Right renal pelvis (tissue), 4 donors: ENCODE results near the gene PHTF2. TPM values are rescaled to one million over a fixed set of nuclear protein-coding genes. Genes with fewer than 3 reads are reported as not detected.
"Not testable (repeated sequence)": the region's sequence is repeated elsewhere in the genome, so short reads cannot be mapped to it uniquely, and the experiment has no call there.

Source experiments
- DNase-seq, 4 donors: peaks; one replicate each; pipeline ENCODE4 v3.0.0-alpha.2; 2013; ENCODE audit warnings: low read depth in 4 of 4, low spot score in 3 of 4, missing footprints in 1 of 4
- polyA plus RNA-seq, 4 donors: library from polyadenylated mRNA; unstranded; fragments of 120-200 nt; gene quantifications; one replicate each; pipeline ENCODE4 v1.2.1, GENCODE V29; 2013; ENCODE audit not compliant: insufficient read length in 4 of 4

Gene PHTF2
- polyA plus RNA-seq, 4 donors, result 21.4 to 29.4 (median 25.3) TPM

DNA sequence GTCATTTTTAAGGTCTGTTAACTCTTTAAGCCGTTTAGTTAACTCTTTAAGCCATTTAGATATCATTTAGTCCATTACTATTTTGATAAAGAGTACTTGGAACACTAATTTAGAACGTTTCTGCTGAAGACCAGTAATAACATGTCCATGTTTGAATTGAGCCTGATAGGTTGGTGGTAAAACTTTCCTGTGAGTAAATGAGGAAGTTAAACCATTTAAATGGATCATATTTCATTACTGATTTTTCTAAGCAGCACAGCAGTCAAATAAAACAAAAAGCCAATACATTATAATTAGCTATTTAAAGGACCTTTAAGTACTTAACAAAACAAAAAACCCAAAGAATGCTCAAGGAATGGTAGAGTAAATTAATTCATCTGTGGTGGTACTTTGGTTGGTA lies 29.4 kb downstream of the PHTF2 start:
- no peak for DNase-seq

DNA sequence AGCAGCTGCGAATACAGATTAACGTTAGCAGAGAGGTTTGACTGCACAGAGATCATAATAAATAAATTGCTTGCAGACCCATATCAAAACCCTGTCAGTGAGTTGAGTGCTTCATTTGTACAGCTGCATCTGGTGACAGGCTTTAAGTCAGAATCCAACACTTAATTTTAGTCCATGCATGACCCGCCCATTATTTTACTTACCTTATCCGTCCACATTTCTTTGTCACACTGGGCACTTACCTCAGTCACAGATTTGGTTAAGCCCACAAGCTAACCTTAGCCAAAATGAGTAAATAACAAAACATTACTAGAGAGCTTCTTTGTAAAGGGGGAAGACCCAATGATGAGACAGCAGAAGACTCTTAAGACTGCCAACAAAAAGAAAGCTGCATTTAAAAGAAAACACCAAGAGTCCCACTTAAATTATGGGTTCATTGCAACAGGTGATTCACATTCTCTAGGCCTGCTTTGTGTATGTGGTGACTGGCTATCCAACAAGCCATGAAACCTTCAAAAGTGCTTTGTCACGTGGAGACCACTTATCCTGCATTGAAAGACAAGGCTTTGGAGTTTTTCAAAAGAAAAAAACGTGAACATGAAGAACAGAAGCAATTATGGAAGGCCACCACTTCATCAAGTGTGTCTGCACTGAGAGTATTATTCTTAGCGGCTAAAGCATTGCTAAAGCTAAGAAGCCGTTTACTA lies 32.2 kb downstream of the PHTF2 start:
- no peak for DNase-seq

- no peak for DNase-seq
Measured at GRCh38 chr7:77831481-77831880, 32.9 kb downstream of the PHTF2 start.

DNA sequence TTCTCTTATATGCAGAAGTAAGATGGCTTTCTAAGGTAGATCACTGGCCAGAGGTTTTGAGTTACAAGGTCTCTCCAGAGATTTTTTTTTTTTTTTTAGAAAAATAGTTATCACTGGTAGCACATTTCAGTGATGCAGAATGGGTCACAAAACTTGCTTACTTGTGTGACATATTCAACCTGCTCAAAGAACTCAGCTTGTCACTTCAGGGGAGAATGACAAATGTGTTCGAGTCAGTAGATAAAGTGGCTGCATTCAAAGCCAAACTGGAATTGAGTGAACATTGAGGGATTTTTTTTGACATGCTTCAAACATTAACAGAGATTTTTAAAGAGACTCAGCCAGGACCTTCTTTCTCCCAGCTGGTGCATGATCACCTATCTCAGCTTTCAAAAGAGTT lies 33.4 kb downstream of the PHTF2 start:
- no peak for DNase-seq

DNA sequence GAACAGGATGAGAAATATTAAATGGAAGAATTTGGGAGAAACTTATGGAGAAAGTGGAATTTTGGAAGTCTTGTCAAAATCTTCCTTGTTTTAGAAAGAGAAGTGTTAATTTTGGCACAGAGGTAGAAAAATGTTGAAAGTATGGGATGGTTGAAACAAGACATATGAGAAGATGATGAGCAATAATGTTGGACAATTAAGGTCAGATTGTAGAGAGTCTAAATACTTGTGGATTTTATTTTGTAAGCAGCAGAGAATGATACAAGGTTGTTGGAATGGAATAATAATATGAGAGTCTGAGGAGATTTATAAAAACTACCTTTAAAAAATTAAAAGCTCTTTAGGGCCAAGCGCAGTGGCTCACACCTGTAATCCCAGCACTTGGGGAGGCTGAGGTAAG lies 34.6 kb downstream of the PHTF2 start:
- DNase-seq, result no peak

- not testable (repeated sequence) for DNase-seq
Measured at GRCh38 chr7:77836425-77836824, 37.9 kb downstream of the PHTF2 start.

- no peak for DNase-seq
Measured at GRCh38 chr7:77837275-77837674, 38.7 kb downstream of the PHTF2 start.

DNA sequence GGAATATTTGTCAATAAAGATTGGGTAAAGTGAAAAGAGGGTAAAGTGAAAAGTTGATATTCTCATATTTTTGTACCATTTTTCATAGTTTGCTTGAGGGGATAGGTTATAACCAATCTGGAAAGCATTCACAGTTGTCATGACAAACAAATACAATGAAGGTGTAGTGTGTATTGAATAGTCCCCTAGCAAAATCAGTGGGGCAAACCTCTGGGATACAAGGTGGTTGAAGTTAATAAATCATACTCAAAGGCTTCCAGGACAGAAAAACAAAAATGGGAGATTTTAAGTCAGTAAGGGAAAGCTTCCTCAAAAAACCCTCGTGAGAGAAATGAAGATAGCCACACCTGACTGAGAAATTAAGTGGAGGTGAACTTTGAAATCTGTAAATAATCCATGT lies 39.4 kb downstream of the PHTF2 start:
- DNase-seq, result no peak

GRCh38 chr7:77838929-77839491 lies 40.4 kb downstream of the PHTF2 start:
- DNase-seq, result no peak

- DNase-seq, result no peak
Measured at GRCh38 chr7:77839919-77840318, 41.3 kb downstream of the PHTF2 start.

- DNase-seq, result no peak
Measured at GRCh38 chr7:77843194-77843593, 44.6 kb downstream of the PHTF2 start.

- DNase-seq, result no peak
Measured at GRCh38 chr7:77846317-77847092, 47.9 kb downstream of the PHTF2 start.

DNA sequence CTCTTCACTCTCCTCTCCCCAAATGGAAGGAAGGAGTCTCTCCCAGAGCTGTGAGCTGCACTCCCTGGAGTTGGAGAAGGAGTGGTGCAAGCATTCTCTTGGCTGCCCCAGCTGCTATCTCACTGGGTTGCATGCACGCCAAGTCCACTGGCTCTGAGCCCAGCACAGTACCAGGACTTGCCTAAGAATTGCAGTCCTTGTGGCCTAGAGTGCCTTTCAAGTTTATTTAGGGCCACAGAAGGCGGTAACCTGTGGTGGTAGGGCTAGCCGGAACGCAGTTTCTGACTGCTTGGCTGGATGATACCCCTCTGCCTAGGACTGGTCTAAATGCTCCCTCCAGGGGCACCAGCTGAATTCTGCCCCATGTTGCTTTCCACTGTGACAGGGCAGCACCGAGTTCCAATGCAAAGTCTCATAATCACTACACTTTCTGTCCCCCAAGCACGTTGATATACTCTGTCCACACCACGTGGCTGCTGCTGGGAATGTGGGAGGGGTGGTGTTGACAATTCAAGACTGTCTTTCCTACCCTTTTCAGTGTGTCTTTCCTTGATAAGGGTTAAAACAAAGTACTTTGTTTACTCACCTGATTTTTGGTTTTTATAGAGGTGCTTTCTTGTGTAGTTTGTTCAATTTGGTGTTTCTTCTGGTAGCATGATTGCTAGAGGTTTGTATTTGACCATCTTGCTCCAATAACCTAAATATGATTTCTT lies 57.0 kb downstream of the PHTF2 start:
- no peak for DNase-seq

DNA sequence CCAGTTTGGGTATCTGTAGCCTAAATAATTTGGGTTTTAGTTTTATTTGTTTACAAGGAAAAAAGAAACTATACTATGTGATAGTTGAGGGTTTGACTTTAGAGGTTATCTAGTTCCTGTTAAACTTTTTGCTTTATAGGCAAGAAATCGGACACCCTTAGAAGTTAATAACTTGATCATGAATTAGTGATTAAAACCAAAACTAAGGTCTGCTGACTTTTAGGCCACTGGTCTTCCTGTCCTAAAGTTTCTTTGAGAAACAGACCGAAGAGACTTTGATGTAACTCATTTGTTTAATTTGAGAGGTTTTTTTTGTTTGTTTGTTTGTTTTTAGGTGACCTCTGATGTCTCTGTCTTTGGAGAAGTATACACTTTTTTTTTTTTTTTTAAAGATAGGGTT lies 59.7 kb downstream of the PHTF2 start:
- DNase-seq, result no peak

GRCh38 chr7:77859343-77859742 lies 60.8 kb downstream of the PHTF2 start:
- no peak for DNase-seq

DNA sequence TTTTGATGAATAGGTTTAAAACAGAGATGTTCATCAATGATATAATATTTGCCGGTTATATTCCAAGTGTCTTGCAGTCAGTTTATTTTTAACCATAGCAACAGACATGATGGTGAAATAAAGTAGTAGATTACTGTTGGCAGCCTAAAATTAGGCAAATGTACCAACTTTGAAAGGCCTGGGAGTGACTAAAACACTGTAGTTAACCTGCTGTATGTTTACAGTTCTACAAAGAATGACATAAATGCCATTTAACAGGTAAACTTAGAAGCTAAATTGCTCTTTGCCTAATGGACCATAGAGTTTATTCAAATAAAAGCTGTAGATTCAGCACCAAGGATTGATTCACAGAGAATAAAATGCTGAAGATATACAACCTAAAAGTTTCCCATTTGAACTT lies 64.1 kb downstream of the PHTF2 start:
- no peak for DNase-seq

GRCh38 chr7:77863860-77864259 lies 65.3 kb downstream of the PHTF2 start:
- no peak for DNase-seq

GRCh38 chr7:77866370-77866769 lies 67.8 kb downstream of the PHTF2 start:
- DNase-seq, result no peak

DNA sequence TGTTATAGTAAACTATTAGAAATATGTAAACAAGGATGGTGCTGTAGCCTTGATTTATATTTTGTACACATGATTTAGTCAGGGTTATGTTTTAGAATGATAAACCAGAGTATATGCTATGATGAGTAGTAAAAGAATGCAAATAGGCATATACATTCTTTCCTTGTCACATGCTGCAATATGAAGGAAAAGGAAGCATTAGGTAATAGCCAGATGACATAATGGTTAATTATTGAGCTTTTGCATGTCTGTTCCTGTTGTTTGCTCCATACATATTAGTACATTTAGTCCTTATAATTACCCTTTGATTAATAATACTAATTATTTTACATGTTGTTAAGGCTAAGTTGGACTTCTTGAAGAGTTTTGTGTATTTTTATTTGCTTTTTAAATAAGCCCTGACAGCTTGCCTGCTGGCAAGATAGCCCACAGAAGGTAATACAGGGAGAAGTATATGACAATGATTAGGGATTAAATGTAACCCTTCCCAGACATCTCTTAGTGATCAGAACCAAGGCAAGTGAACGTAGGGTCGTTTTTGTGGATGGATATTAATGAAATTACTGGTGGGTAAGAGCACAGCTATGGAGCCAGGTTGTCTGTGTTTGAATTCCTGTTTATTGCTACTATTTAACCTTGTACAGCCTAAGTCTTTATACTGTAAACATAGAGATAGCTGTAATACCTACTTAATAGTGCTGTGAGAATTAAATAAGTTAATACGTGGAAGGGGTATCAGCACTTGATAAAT lies 68.4 kb downstream of the PHTF2 start:
- no peak for DNase-seq

GRCh38 chr7:77867537-77867865 lies 68.9 kb downstream of the PHTF2 start:
- DNase-seq, result no peak

DNA sequence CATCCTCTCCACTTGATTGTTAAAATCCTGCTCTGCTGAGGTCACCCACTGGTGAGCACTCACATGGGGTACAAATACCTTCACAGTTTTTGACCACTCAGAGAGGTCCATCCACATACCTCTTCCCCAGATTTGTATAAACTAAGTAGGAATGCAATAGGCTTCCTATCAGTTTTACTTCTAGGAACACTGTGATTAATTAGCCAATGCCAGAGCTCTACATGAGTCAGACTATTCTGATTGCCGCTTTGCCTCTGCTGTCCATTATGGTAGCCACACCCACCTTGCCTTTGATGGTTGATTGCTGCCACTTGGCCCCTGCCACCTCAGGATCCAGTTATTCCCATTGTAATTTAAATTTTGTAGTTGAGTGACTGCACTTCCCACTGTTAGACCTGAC lies 73.7 kb downstream of the PHTF2 start:
- DNase-seq, result not testable (repeated sequence)
